Panc1 (cell line): ENCODE measurements around the gene JDP2. TPM values are rescaled to one million over a fixed set of nuclear protein-coding genes. Genes with fewer than 3 reads are reported as not detected.

ENCODE experiments used
- ATAC-seq: fragments of 200-7000 bp; cut with Tn5 transposase; 2 replicates; pipeline ENCODE4 v1.9.1; 2020; ENCODE audit warnings: mild to moderate bottlenecking, moderate library complexity
- BruUV-seq: library from RNA; stranded (reverse); fragments of 400-500 nt; replicated peaks from 2 replicates; lab custom pipeline; 2021; lab: Mats Ljungman, UMichigan
- CTCF ChIA-PET: fragments of 300-600 bp; sonication (Branson Sonifier 250); formaldehyde crosslinking; loops from one replicate; lab custom pipeline; 2022; ENCODE audit warnings: antibody characterized with exemption; lab: Charles Lee
- POLR2A ChIA-PET: fragments of 300-600 bp; sonication (Branson Sonifier 250); formaldehyde crosslinking; loops from one replicate; lab custom pipeline; 2022; ENCODE audit warnings: antibody characterized with exemption; lab: Charles Lee
- DNase-seq: peaks from one replicate; pipeline ENCODE4 v3.0.0-alpha.2; 2010; ENCODE audit warnings: low read depth, low spot score
- H3K27ac ChIP-seq: 2 replicates; pipeline ENCODE4 v1.5.1; 2011; ENCODE audit warnings: mild to moderate bottlenecking, low read length, inconsistent platforms
- H3K27me3 ChIP-seq: fragments of 200-500 bp; sonication (Bioruptor generic); 2 replicates; pipeline ENCODE4 v1.6.0; 2014; ENCODE audit warnings: low read length, inconsistent platforms; ENCODE audit not compliant: control insufficient read depth, insufficient read depth
- H3K36me3 ChIP-seq: fragments of 200-500 bp; sonication (Bioruptor generic); 2 replicates; pipeline ENCODE4 v1.5.1; 2014; ENCODE audit warnings: inconsistent platforms, mild to moderate bottlenecking, low read length, moderate library complexity; ENCODE audit not compliant: control insufficient read depth, insufficient read depth
- H3K4me1 ChIP-seq: 2 replicates; pipeline ENCODE4 v1.5.1; 2011; ENCODE audit warnings: inconsistent platforms, mild to moderate bottlenecking, low read length, moderate library complexity; ENCODE audit not compliant: control insufficient read depth, insufficient read depth
- H3K4me3 ChIP-seq, 2 experiments: 2 replicates each; pipeline ENCODE4 v1.5.1; 2011 to 2012; ENCODE audit warnings: low read depth in 2 of 2, low read length in 2 of 2, mild to moderate bottlenecking in 2 of 2, inconsistent platforms in 1 of 2, moderate library complexity in 1 of 2
- H3K9me3 ChIP-seq: fragments of 200-500 bp; sonication (Bioruptor generic); 2 replicates; pipeline ENCODE4 v1.5.1; 2014; ENCODE audit warnings: low read depth, mild to moderate bottlenecking, inconsistent platforms, low read length, moderate library complexity; ENCODE audit not compliant: control insufficient read depth, insufficient read depth
- POLR2AphosphoS5 ChIP-seq: IDR thresholded peaks from 2 replicates; pipeline ENCODE4 v1.6.1; 2012; ENCODE audit warnings: mild to moderate bottlenecking, low read depth, low read length, moderate library complexity
- SIN3A ChIP-seq: IDR thresholded peaks from 2 replicates; pipeline ENCODE4 v1.6.1; 2012; ENCODE audit warnings: low read depth, mild to moderate bottlenecking, low read length, moderate library complexity, borderline replicate concordance; ENCODE audit not compliant: insufficient read depth
- TCF7L2 ChIP-seq: IDR thresholded peaks from 2 replicates; pipeline ENCODE4 v1.6.1; 2011; ENCODE audit warnings: mild to moderate bottlenecking, low read depth, low read length, inconsistent platforms
- in situ Hi-C: cut with HindIII; loops from 2 replicates; pipeline ENCODE4 v1.10.0; 2016; ENCODE audit warnings: low sequenced_read_pairs, low pct_unique_long_range_greater_than_20kb
- intact Hi-C: fragments of 100-400 bp; cut with micrococcal nuclease; formaldehyde crosslinking; loops from one replicate; pipeline ENCODE4 v1.10.0; 2022; ENCODE audit not compliant: unreplicated experiment
- total RNA-seq: library from RNA; stranded (reverse); gene quantifications from one replicate; pipeline ENCODE4 v1.2.1, GENCODE V29; 2021; ENCODE audit not compliant: unreplicated experiment
- TF ChIP-seq, protein P1 (sequence below), 2 experiments: IDR thresholded peaks; 2 replicates each; pipeline ENCODE4 v1.6.1; 2011 to 2012; ENCODE audit warnings: low read depth in 2 of 2, control low read depth in 1 of 2, low read length in 1 of 2, mild to moderate bottlenecking in 1 of 2, moderate library complexity in 1 of 2; ENCODE audit not compliant: insufficient read depth in 1 of 2
- TF ChIP-seq, protein P2 (sequence below): fragments of 450-650 bp; IDR thresholded peaks from 2 replicates; pipeline ENCODE4 v1.5.1; 2017; ENCODE audit warnings: mild to moderate bottlenecking

JDP2 gene
- total RNA-seq, 1 experiment from 2014 or later, result 17.5 TPM

DNA sequence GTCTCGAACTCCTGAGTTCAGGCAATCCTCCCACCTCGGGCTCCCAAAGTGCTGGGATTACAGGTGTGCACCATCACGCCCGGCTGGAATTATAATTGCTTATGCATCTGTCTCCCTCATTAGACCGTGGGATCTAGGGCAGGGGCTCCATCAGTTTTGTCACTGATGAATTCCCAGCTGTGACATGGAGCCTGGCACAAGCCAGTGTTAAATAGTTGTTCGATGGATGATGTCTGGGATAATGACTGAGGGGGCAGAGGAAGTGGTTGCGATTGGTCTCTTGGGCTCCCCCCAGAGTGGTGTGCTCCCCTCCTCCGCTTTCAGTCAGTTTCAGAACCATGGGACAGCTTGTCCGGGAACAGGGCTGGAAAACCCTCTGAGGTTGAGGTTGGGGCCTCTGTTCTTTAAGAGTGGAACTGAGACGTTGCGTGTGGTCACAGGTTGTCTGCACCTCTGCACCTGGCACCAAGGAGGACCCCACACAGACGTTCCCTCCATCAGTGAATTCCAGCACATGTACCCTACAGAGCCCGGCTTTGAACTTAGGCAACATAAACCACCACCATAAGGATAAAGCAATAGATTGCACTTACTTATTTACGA, 63.7 kb downstream of the JDP2 start:
- Histone ChIP-seq H3K9me3 (no peaks in the 10 kb centered on the region), H3K36me3 (no peaks in the 10 kb centered on the region), H3K4me3 (no peak overlapping the region), H3K27me3 (no peaks in the 10 kb centered on the region), H3K4me1 (no peaks in the 10 kb centered on the region), H3K27ac (no peak overlapping the region)
- ATAC-seq (no peak), DNase-seq (no peak)
- BruUV-seq, result no TSS peak
- in situ Hi-C loops (no loop called here), intact Hi-C loops (no loop called here)
- POLR2A ChIA-PET, result no interaction called here
- TF ChIP-seq SIN3A (no peak), TCF7L2 (no peak), POLR2AphosphoS5 (no peak)
- TF ChIP-seq, protein P1, sequence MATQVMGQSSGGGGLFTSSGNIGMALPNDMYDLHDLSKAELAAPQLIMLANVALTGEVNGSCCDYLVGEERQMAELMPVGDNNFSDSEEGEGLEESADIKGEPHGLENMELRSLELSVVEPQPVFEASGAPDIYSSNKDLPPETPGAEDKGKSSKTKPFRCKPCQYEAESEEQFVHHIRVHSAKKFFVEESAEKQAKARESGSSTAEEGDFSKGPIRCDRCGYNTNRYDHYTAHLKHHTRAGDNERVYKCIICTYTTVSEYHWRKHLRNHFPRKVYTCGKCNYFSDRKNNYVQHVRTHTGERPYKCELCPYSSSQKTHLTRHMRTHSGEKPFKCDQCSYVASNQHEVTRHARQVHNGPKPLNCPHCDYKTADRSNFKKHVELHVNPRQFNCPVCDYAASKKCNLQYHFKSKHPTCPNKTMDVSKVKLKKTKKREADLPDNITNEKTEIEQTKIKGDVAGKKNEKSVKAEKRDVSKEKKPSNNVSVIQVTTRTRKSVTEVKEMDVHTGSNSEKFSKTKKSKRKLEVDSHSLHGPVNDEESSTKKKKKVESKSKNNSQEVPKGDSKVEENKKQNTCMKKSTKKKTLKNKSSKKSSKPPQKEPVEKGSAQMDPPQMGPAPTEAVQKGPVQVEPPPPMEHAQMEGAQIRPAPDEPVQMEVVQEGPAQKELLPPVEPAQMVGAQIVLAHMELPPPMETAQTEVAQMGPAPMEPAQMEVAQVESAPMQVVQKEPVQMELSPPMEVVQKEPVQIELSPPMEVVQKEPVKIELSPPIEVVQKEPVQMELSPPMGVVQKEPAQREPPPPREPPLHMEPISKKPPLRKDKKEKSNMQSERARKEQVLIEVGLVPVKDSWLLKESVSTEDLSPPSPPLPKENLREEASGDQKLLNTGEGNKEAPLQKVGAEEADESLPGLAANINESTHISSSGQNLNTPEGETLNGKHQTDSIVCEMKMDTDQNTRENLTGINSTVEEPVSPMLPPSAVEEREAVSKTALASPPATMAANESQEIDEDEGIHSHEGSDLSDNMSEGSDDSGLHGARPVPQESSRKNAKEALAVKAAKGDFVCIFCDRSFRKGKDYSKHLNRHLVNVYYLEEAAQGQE (IDR thresholded peaks at IDR 0.05; ENCODE audit: insufficient read depth in 1 of 2, low read depth in 2 of 2, low read length in 1 of 2), result no peak
- TF ChIP-seq, protein P2, sequence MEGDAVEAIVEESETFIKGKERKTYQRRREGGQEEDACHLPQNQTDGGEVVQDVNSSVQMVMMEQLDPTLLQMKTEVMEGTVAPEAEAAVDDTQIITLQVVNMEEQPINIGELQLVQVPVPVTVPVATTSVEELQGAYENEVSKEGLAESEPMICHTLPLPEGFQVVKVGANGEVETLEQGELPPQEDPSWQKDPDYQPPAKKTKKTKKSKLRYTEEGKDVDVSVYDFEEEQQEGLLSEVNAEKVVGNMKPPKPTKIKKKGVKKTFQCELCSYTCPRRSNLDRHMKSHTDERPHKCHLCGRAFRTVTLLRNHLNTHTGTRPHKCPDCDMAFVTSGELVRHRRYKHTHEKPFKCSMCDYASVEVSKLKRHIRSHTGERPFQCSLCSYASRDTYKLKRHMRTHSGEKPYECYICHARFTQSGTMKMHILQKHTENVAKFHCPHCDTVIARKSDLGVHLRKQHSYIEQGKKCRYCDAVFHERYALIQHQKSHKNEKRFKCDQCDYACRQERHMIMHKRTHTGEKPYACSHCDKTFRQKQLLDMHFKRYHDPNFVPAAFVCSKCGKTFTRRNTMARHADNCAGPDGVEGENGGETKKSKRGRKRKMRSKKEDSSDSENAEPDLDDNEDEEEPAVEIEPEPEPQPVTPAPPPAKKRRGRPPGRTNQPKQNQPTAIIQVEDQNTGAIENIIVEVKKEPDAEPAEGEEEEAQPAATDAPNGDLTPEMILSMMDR, result no peak
- CTCF ChIA-PET, result no interaction called here

DNA sequence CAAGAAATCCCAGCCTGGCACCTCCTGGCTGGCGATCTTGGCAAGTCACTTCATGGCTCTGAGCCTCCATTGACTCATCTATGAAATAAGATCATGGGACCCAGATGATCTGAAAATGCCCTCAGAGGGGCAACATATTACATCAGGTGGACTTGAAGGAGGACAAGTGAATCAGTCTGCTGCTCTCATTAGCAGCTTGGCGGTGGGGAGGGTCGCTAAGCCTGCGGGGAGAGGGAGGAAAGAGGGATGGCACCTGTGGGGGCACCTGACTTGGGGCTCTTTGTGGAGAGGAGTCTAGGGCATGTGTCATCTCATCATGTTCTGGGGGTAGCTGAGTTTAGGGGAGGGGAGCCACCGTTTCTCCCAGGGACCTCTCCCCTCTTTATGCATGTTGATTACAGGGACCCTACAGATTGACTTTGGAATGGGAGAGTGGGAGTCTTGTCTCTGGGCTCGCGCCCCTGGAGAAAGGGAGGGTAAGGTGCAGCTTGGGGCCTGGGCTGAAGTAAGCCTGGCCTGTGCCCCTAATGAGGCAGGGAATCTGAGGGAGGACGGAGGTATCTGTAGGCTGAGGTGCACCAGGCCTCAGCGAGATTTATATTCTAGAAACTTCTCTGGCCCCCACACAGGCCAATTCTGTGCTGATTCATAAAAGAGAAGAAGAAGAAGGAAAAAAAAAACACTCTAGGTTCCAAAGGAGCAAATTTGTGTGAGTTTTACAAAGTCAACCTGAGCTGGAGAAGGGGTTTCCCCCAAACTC, 65.2 kb downstream of the JDP2 start:
- no peaks in the 10 kb centered on the region for H3K36me3 ChIP-seq
- in situ Hi-C loops, result no loop called here
- H3K4me3 ChIP-seq, result no peak overlapping the region
- POLR2A ChIA-PET, result no interaction called here
- no peaks in the 10 kb centered on the region for H3K4me1 ChIP-seq
- H3K27ac ChIP-seq, result no peak overlapping the region
- CTCF ChIA-PET, result no interaction called here
- BruUV-seq, result no TSS peak
- TF ChIP-seq SIN3A, result no peak
- TF ChIP-seq TCF7L2, result no peak
- no peak for ATAC-seq
- H3K9me3 ChIP-seq, result no peaks in the 10 kb centered on the region
- intact Hi-C loops, result no loop called here
- no peaks in the 10 kb centered on the region for H3K27me3 ChIP-seq
- DNase-seq, result no peak

DNA sequence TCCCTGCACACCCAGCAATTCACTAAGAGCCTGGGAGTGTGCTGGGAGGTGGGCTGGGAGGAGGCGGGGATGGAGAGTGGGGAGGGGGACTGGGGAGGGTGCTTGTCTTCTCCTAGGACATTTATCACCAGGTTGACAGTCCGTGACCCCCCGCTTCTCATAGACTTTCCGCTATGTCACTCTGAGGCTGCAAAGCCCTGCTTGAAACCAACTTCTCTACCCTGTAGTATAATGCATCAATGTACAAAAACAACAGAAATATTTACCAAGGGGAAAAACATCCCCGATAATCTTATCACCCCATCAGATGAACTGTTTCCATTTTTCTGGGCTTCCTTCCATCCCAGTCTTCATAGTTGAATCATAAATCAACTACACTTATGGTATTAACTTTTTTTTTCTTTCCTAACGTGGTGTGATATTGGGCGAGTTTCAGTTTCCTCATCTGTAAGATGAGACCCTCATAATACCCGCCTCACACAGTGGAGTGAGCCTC, 65.8 kb downstream of the JDP2 start:
- in situ Hi-C loops, result no loop called here
- CTCF ChIA-PET, result no interaction called here

More for the DNA sequence above, 65.8 kb downstream of the JDP2 start:
- intact Hi-C loops, result no loop called here
- Histone ChIP-seq H3K27ac (no peak overlapping the region), H3K4me3 (no peak overlapping the region), H3K4me1 (no peaks in the 10 kb centered on the region), H3K27me3 (no peaks in the 10 kb centered on the region), H3K9me3 (no peaks in the 10 kb centered on the region), H3K36me3 (no peaks in the 10 kb centered on the region)
- DNase-seq, result no peak
- no TSS peak for BruUV-seq
- no peak for ATAC-seq
- POLR2A ChIA-PET, result no interaction called here
- TF ChIP-seq SIN3A, result no peak
- TF ChIP-seq, protein P2, result no peak
- TF ChIP-seq TCF7L2, result no peak
- TF ChIP-seq POLR2AphosphoS5, result no peak
- TF ChIP-seq, protein P1 (IDR thresholded peaks at IDR 0.05; ENCODE audit: insufficient read depth in 1 of 2, low read depth in 2 of 2, low read length in 1 of 2), result no peak
